ENCODE measurements around the gene MAPK10.

Gene MAPK10

GRCh38 chr4:86380181-86380724 lies 20.4 kb upstream of the MAPK10 start:
- no peaks in the 10 kb centered on the region for H3K9me3 ChIP-seq (ENCODE audit: control insufficient read depth in 2 of 2, low read length in 2 of 2)
- no peaks in the 10 kb centered on the region for H3K4me1 ChIP-seq (ENCODE audit: control insufficient read depth, insufficient read depth, low read length)
- H3K9ac ChIP-seq (ENCODE audit: low read length in 2 of 2), result no peak overlapping the region
- no peaks in the 10 kb centered on the region for H3K27me3 ChIP-seq (ENCODE audit: control insufficient read depth in 1 of 2, insufficient read depth in 2 of 2, low read length in 2 of 2)
- no peak overlapping the region for H3K27ac ChIP-seq (ENCODE audit: low read length)
- no peak overlapping the region for H3K4me3 ChIP-seq (ENCODE audit: low read length in 2 of 2)
- H3K36me3 ChIP-seq (ENCODE audit: control insufficient read depth in 2 of 2, insufficient read depth in 2 of 2, low read length in 2 of 2), result no peaks in the 10 kb centered on the region

- H3K36me3 ChIP-seq (ENCODE audit: control insufficient read depth in 2 of 2, insufficient read depth in 2 of 2, low read length in 2 of 2), result no peaks in the 10 kb centered on the region
- H3K27ac ChIP-seq (ENCODE audit: low read length), result no peak overlapping the region
- H3K27me3 ChIP-seq (ENCODE audit: control insufficient read depth in 1 of 2, insufficient read depth in 2 of 2, low read length in 2 of 2), result no peaks in the 10 kb centered on the region
- H3K9me3 ChIP-seq (ENCODE audit: control insufficient read depth in 2 of 2, low read length in 2 of 2), result no peaks in the 10 kb centered on the region
- H3K4me3 ChIP-seq (ENCODE audit: low read length in 2 of 2), result no peak overlapping the region
- H3K9ac ChIP-seq (ENCODE audit: low read length in 2 of 2), result no peak overlapping the region
- H3K4me1 ChIP-seq (ENCODE audit: control insufficient read depth, insufficient read depth, low read length), result no peaks in the 10 kb centered on the region
These were observed 17.0 kb upstream of the MAPK10 start for GRCh38 chr4:86376850-86377249.

- H3K4me3 ChIP-seq (ENCODE audit: low read length in 2 of 2), result no peak overlapping the region
- no peak overlapping the region for H3K9ac ChIP-seq (ENCODE audit: low read length in 2 of 2)
- H3K36me3 ChIP-seq (ENCODE audit: control insufficient read depth in 2 of 2, insufficient read depth in 2 of 2, low read length in 2 of 2), result no peaks in the 10 kb centered on the region
- H3K27me3 ChIP-seq (ENCODE audit: control insufficient read depth in 1 of 2, insufficient read depth in 2 of 2, low read length in 2 of 2), result no peaks in the 10 kb centered on the region
- H3K27ac ChIP-seq (ENCODE audit: low read length), result no peak overlapping the region
- no peaks in the 10 kb centered on the region for H3K4me1 ChIP-seq (ENCODE audit: control insufficient read depth, insufficient read depth, low read length)
- no peaks in the 10 kb centered on the region for H3K9me3 ChIP-seq (ENCODE audit: control insufficient read depth in 2 of 2, low read length in 2 of 2)
These were observed 8.6 kb upstream of the MAPK10 start for GRCh38 chr4:86368433-86368832.

GRCh38 chr4:86367577-86367976 lies 7.7 kb upstream of the MAPK10 start:
- H3K36me3 ChIP-seq (ENCODE audit: control insufficient read depth in 2 of 2, insufficient read depth in 2 of 2, low read length in 2 of 2), result no peaks in the 10 kb centered on the region
- no peaks in the 10 kb centered on the region for H3K4me1 ChIP-seq (ENCODE audit: control insufficient read depth, insufficient read depth, low read length)
- no peak overlapping the region for H3K4me3 ChIP-seq (ENCODE audit: low read length in 2 of 2)

GRCh38 chr4:86366920-86367319 lies 7.1 kb upstream of the MAPK10 start:
- H3K27me3 ChIP-seq (ENCODE audit: control insufficient read depth in 1 of 2, insufficient read depth in 2 of 2, low read length in 2 of 2), result no peaks in the 10 kb centered on the region
- no peaks in the 10 kb centered on the region for H3K4me1 ChIP-seq (ENCODE audit: control insufficient read depth, insufficient read depth, low read length)
- H3K27ac ChIP-seq (ENCODE audit: low read length), result no peak overlapping the region
- no peaks in the 10 kb centered on the region for H3K9me3 ChIP-seq (ENCODE audit: control insufficient read depth in 2 of 2, low read length in 2 of 2)
- no peak overlapping the region for H3K4me3 ChIP-seq (ENCODE audit: low read length in 2 of 2)
- H3K9ac ChIP-seq (ENCODE audit: low read length in 2 of 2), result no peak overlapping the region
- no peaks in the 10 kb centered on the region for H3K36me3 ChIP-seq (ENCODE audit: control insufficient read depth in 2 of 2, insufficient read depth in 2 of 2, low read length in 2 of 2)

More at GRCh38 chr4:86367577-86367976, 7.7 kb upstream of the MAPK10 start:
- H3K27me3 ChIP-seq (ENCODE audit: control insufficient read depth in 1 of 2, insufficient read depth in 2 of 2, low read length in 2 of 2), result no peaks in the 10 kb centered on the region
- H3K9ac ChIP-seq (ENCODE audit: low read length in 2 of 2), result no peak overlapping the region
- H3K27ac ChIP-seq (ENCODE audit: low read length), result no peak overlapping the region
- H3K9me3 ChIP-seq (ENCODE audit: control insufficient read depth in 2 of 2, low read length in 2 of 2), result no peaks in the 10 kb centered on the region

GRCh38 chr4:86362510-86362909 lies 2.7 kb upstream of the MAPK10 start:
- Histone ChIP-seq H3K4me3 (ENCODE audit: low read length in 2 of 2) (no peak overlapping the region), H3K9me3 (ENCODE audit: control insufficient read depth in 2 of 2, low read length in 2 of 2) (no peaks in the 10 kb centered on the region), H3K36me3 (ENCODE audit: control insufficient read depth in 2 of 2, insufficient read depth in 2 of 2, low read length in 2 of 2) (no peaks in the 10 kb centered on the region), H3K9ac (ENCODE audit: low read length in 2 of 2) (no peak overlapping the region), H3K27ac (ENCODE audit: low read length) (no peak overlapping the region), H3K27me3 (ENCODE audit: control insufficient read depth in 1 of 2, insufficient read depth in 2 of 2, low read length in 2 of 2) (no peaks in the 10 kb centered on the region), H3K4me1 (ENCODE audit: control insufficient read depth, insufficient read depth, low read length) (peaks cover 12% of the 10 kb centered on the region)

GRCh38 chr4:86358257-86358656 lies 1.6 kb downstream of the MAPK10 start:
- H3K27ac ChIP-seq (ENCODE audit: low read length), result no peak overlapping the region
- no peaks in the 10 kb centered on the region for H3K27me3 ChIP-seq (ENCODE audit: control insufficient read depth in 1 of 2, insufficient read depth in 2 of 2, low read length in 2 of 2)
- peaks cover 12% of the 10 kb centered on the region for H3K4me1 ChIP-seq (ENCODE audit: control insufficient read depth, insufficient read depth, low read length)
- no peaks in the 10 kb centered on the region for H3K9me3 ChIP-seq (ENCODE audit: control insufficient read depth in 2 of 2, low read length in 2 of 2)
- no peaks in the 10 kb centered on the region for H3K36me3 ChIP-seq (ENCODE audit: control insufficient read depth in 2 of 2, insufficient read depth in 2 of 2, low read length in 2 of 2)
- no peak overlapping the region for H3K4me3 ChIP-seq (ENCODE audit: low read length in 2 of 2)
- H3K9ac ChIP-seq (ENCODE audit: low read length in 2 of 2), result no peak overlapping the region

- H3K9me3 ChIP-seq (ENCODE audit: control insufficient read depth in 2 of 2, low read length in 2 of 2), result no peaks in the 10 kb centered on the region
- H3K4me3 ChIP-seq (ENCODE audit: low read length in 2 of 2), result no peak overlapping the region
- no peak overlapping the region for H3K27ac ChIP-seq (ENCODE audit: low read length)
- H3K9ac ChIP-seq (ENCODE audit: low read length in 2 of 2), result no peak overlapping the region
- H3K36me3 ChIP-seq (ENCODE audit: control insufficient read depth in 2 of 2, insufficient read depth in 2 of 2, low read length in 2 of 2), result no peaks in the 10 kb centered on the region
- H3K27me3 ChIP-seq (ENCODE audit: control insufficient read depth in 1 of 2, insufficient read depth in 2 of 2, low read length in 2 of 2), result no peaks in the 10 kb centered on the region
- peaks cover 12% of the 10 kb centered on the region for H3K4me1 ChIP-seq (ENCODE audit: control insufficient read depth, insufficient read depth, low read length)
These were observed 2.2 kb downstream of the MAPK10 start for GRCh38 chr4:86357608-86358007.

GRCh38 chr4:86356425-86357210 lies 3.2 kb downstream of the MAPK10 start:
- Histone ChIP-seq H3K36me3 (ENCODE audit: control insufficient read depth in 2 of 2, insufficient read depth in 2 of 2, low read length in 2 of 2) (no peaks in the 10 kb centered on the region), H3K27me3 (ENCODE audit: control insufficient read depth in 1 of 2, insufficient read depth in 2 of 2, low read length in 2 of 2) (no peaks in the 10 kb centered on the region), H3K4me3 (ENCODE audit: low read length in 2 of 2) (no peak overlapping the region), H3K27ac (ENCODE audit: low read length) (no peak overlapping the region), H3K9ac (ENCODE audit: low read length in 2 of 2) (no peak overlapping the region), H3K4me1 (ENCODE audit: control insufficient read depth, insufficient read depth, low read length) (peaks cover 12% of the 10 kb centered on the region), H3K9me3 (ENCODE audit: control insufficient read depth in 2 of 2, low read length in 2 of 2) (no peaks in the 10 kb centered on the region)

GRCh38 chr4:86354390-86354789 lies 5.5 kb downstream of the MAPK10 start:
- Histone ChIP-seq H3K9ac (ENCODE audit: low read length in 2 of 2) (no peak overlapping the region), H3K36me3 (ENCODE audit: control insufficient read depth in 2 of 2, insufficient read depth in 2 of 2, low read length in 2 of 2) (no peaks in the 10 kb centered on the region), H3K27ac (ENCODE audit: low read length) (no peak overlapping the region), H3K27me3 (ENCODE audit: control insufficient read depth in 1 of 2, insufficient read depth in 2 of 2, low read length in 2 of 2) (no peaks in the 10 kb centered on the region), H3K4me3 (ENCODE audit: low read length in 2 of 2) (no peak overlapping the region), H3K4me1 (ENCODE audit: control insufficient read depth, insufficient read depth, low read length) (peaks cover 3% of the 10 kb centered on the region), H3K9me3 (ENCODE audit: control insufficient read depth in 2 of 2, low read length in 2 of 2) (no peaks in the 10 kb centered on the region)

- Histone ChIP-seq H3K27ac (ENCODE audit: low read length) (no peak overlapping the region), H3K4me3 (ENCODE audit: low read length in 2 of 2) (no peak overlapping the region), H3K4me1 (ENCODE audit: control insufficient read depth, insufficient read depth, low read length) (no peaks in the 10 kb centered on the region), H3K27me3 (ENCODE audit: control insufficient read depth in 1 of 2, insufficient read depth in 2 of 2, low read length in 2 of 2) (no peaks in the 10 kb centered on the region), H3K36me3 (ENCODE audit: control insufficient read depth in 2 of 2, insufficient read depth in 2 of 2, low read length in 2 of 2) (no peaks in the 10 kb centered on the region), H3K9ac (ENCODE audit: low read length in 2 of 2) (no peak overlapping the region), H3K9me3 (ENCODE audit: control insufficient read depth in 2 of 2, low read length in 2 of 2) (no peaks in the 10 kb centered on the region)
These were observed 13.5 kb downstream of the MAPK10 start for GRCh38 chr4:86346320-86346719.
